Neural cell (in vitro differentiated cells): ENCODE results near the gene ADGRB2. TPM values are rescaled to one million over a fixed set of nuclear protein-coding genes. Genes with fewer than 3 reads are reported as not detected.

Experiments
- H2AFZ ChIP-seq: fragments of 200-600, 300-800 bp; sonication (generic), shearing (Covaris generic); 2 replicates; pipeline ENCODE4 v1.6.0; 2014; ENCODE audit warnings: low read depth, mild to moderate bottlenecking, antibody characterized with exemption, low read length, moderate library complexity
- H3F3A ChIP-seq: fragments of 200-600 bp; shearing (Covaris generic); 2 replicates; pipeline ENCODE4 v1.6.1; 2016; ENCODE audit warnings: mild to moderate bottlenecking, moderate library complexity, mixed read lengths, antibody characterized with exemption, low read length; ENCODE audit not compliant: insufficient read depth, poor library complexity, severe bottlenecking
- H3K27ac ChIP-seq: fragments of 200-600, 300-800 bp; sonication (generic), shearing (Covaris generic); 2 replicates; pipeline ENCODE4 v1.5.1; 2014; ENCODE audit warnings: mild to moderate bottlenecking, low read length, moderate library complexity
- H3K27me3 ChIP-seq: fragments of 300-800, 200-600 bp; sonication (generic), shearing (Covaris generic); 2 replicates; pipeline ENCODE4 v1.6.0; 2014; ENCODE audit warnings: mild to moderate bottlenecking, low read depth, low read length, moderate library complexity; ENCODE audit not compliant: insufficient read depth
- H3K36me3 ChIP-seq: fragments of 300-800, 200-600 bp; sonication (generic), shearing (Covaris generic); 2 replicates; pipeline ENCODE4 v1.5.1; 2014; ENCODE audit warnings: mild to moderate bottlenecking, antibody characterized with exemption, low read length, moderate library complexity; ENCODE audit not compliant: insufficient read depth
- H3K4me2 ChIP-seq: fragments of 300-800, 200-600 bp; sonication (generic), shearing (Covaris generic); 2 replicates; pipeline ENCODE4 v1.6.0; 2014; ENCODE audit warnings: mild to moderate bottlenecking, low read length
- H3K4me3 ChIP-seq: fragments of 300-800, 200-600 bp; sonication (generic), shearing (Covaris generic); 2 replicates; pipeline ENCODE4 v1.5.1; 2014; ENCODE audit warnings: mild to moderate bottlenecking, low read length, moderate library complexity
- H3K79me2 ChIP-seq: fragments of 200-600 bp; shearing (Covaris generic); replicated peaks from 2 replicates; pipeline ENCODE4 v1.6.0; 2014; ENCODE audit warnings: mild to moderate bottlenecking, low read length, moderate library complexity; ENCODE audit not compliant: insufficient read depth
- H3K9ac ChIP-seq: fragments of 300-800, 200-600 bp; sonication (generic), shearing (Covaris generic); 2 replicates; pipeline ENCODE4 v1.6.1; 2016; ENCODE audit warnings: mild to moderate bottlenecking, low read length, mixed read lengths
- H3K9me2 ChIP-seq: fragments of 200-600 bp; shearing (Covaris generic); 2 replicates; pipeline ENCODE4 v1.6.1; 2016; ENCODE audit warnings: mild to moderate bottlenecking, low read length, mixed read lengths; ENCODE audit not compliant: insufficient read depth
- H3K9me3 ChIP-seq: fragments of 200-600, 300-800 bp; sonication (generic), shearing (Covaris generic); 2 replicates; pipeline ENCODE4 v1.6.1; 2016; ENCODE audit warnings: mild to moderate bottlenecking, mixed run types, low read length, moderate library complexity, mixed read lengths
- H4K20me1 ChIP-seq: fragments of 200-600 bp; shearing (Covaris generic); 2 replicates; pipeline ENCODE4 v1.6.1; 2016; ENCODE audit warnings: mild to moderate bottlenecking, mixed run types; ENCODE audit not compliant: insufficient read depth
- EP300 ChIP-seq: fragments of 450-650 bp; conservative IDR thresholded peaks from 2 replicates; pipeline ENCODE4 v1.6.1; 2014; ENCODE audit warnings: antibody characterized with exemption, mild to moderate bottlenecking, moderate library complexity; ENCODE audit not compliant: poor library complexity, severe bottlenecking
- EZH2 ChIP-seq: fragments of 200-600, 300-800 bp; shearing (Covaris generic), sonication (generic); IDR thresholded peaks from 2 replicates; pipeline ENCODE4 v1.6.1; 2014; ENCODE audit warnings: antibody characterized with exemption, low read length, borderline replicate concordance, mild to moderate bottlenecking; ENCODE audit not compliant: insufficient read depth, poor library complexity, severe bottlenecking
- MXI1 ChIP-seq: fragments of 450-650 bp; conservative IDR thresholded peaks from 2 replicates; pipeline ENCODE4 v1.6.1; 2014; ENCODE audit warnings: antibody characterized with exemption, mild to moderate bottlenecking; ENCODE audit not compliant: poor library complexity, severe bottlenecking
- POLR2AphosphoS5 ChIP-seq: IDR thresholded peaks from 2 replicates; pipeline ENCODE4 v1.6.1; 2012
- RAD21 ChIP-seq: fragments of 450-650 bp; conservative IDR thresholded peaks from 2 replicates; pipeline ENCODE4 v1.6.1; 2014; ENCODE audit warnings: antibody characterized with exemption, mild to moderate bottlenecking, moderate library complexity
- SMC3 ChIP-seq: fragments of 450-650 bp; conservative IDR thresholded peaks from 2 replicates; pipeline ENCODE4 v1.6.1; 2014; ENCODE audit warnings: antibody characterized with exemption, mild to moderate bottlenecking, moderate library complexity; ENCODE audit not compliant: poor library complexity
- TAF1 ChIP-seq: IDR thresholded peaks from 2 replicates; pipeline ENCODE4 v1.6.1; 2012; ENCODE audit warnings: low read depth
- polyA plus RNA-seq: library from polyadenylated mRNA; depleted of rRNA; stranded (reverse); fragments of >200 nt; gene quantifications from 2 replicates; pipeline ENCODE4 v1.2.3, GENCODE V29; 2014
- TF ChIP-seq, protein P1 (sequence below): fragments of 450-650 bp; IDR thresholded peaks from 2 replicates; pipeline ENCODE4 v1.5.1; 2014; ENCODE audit warnings: antibody characterized with exemption, mild to moderate bottlenecking, moderate library complexity; ENCODE audit not compliant: poor library complexity, severe bottlenecking
- TF ChIP-seq, protein P2 (sequence below): IDR thresholded peaks from 2 replicates; pipeline ENCODE4 v1.6.1; 2012; ENCODE audit warnings: borderline replicate concordance

The ADGRB2 gene
- polyA plus RNA-seq, 1 donor from 2014 or later, result 45.0 TPM

DNA sequence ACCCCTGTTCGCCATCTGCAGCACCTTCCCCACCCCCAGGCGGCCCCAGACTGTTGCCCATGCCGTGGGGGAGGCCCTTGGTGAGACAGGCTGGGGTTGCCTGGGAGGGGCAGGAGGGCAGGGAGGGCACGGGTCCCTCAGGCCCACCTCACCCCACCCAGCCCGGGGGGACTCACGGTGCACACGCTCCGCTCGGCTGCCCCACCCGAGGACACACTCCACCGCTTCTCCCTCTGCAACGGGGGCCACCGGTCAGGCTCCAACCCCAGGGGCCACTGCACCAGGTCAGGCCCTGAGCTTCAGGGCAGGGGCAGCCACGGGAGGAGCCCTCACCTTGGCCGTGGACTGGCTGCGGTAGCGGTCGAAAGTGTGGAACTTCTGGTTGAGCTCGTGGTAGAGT lies 36.3 kb downstream of the ADGRB2 start:
- no peak overlapping the region for H2AFZ ChIP-seq
- H4K20me1 ChIP-seq, result no peaks in the 10 kb centered on the region
- no peaks in the 10 kb centered on the region for H3K9me2 ChIP-seq
- H3K36me3 ChIP-seq, result no peaks in the 10 kb centered on the region
- TF ChIP-seq EZH2 (no peak), EP300 (no peak), SMC3 (no peak), MXI1 (no peak), POLR2AphosphoS5 (no peak), TAF1 (no peak), RAD21 (no peak)
- TF ChIP-seq, protein P1, sequence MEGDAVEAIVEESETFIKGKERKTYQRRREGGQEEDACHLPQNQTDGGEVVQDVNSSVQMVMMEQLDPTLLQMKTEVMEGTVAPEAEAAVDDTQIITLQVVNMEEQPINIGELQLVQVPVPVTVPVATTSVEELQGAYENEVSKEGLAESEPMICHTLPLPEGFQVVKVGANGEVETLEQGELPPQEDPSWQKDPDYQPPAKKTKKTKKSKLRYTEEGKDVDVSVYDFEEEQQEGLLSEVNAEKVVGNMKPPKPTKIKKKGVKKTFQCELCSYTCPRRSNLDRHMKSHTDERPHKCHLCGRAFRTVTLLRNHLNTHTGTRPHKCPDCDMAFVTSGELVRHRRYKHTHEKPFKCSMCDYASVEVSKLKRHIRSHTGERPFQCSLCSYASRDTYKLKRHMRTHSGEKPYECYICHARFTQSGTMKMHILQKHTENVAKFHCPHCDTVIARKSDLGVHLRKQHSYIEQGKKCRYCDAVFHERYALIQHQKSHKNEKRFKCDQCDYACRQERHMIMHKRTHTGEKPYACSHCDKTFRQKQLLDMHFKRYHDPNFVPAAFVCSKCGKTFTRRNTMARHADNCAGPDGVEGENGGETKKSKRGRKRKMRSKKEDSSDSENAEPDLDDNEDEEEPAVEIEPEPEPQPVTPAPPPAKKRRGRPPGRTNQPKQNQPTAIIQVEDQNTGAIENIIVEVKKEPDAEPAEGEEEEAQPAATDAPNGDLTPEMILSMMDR, result no peak
- TF ChIP-seq, protein P2, sequence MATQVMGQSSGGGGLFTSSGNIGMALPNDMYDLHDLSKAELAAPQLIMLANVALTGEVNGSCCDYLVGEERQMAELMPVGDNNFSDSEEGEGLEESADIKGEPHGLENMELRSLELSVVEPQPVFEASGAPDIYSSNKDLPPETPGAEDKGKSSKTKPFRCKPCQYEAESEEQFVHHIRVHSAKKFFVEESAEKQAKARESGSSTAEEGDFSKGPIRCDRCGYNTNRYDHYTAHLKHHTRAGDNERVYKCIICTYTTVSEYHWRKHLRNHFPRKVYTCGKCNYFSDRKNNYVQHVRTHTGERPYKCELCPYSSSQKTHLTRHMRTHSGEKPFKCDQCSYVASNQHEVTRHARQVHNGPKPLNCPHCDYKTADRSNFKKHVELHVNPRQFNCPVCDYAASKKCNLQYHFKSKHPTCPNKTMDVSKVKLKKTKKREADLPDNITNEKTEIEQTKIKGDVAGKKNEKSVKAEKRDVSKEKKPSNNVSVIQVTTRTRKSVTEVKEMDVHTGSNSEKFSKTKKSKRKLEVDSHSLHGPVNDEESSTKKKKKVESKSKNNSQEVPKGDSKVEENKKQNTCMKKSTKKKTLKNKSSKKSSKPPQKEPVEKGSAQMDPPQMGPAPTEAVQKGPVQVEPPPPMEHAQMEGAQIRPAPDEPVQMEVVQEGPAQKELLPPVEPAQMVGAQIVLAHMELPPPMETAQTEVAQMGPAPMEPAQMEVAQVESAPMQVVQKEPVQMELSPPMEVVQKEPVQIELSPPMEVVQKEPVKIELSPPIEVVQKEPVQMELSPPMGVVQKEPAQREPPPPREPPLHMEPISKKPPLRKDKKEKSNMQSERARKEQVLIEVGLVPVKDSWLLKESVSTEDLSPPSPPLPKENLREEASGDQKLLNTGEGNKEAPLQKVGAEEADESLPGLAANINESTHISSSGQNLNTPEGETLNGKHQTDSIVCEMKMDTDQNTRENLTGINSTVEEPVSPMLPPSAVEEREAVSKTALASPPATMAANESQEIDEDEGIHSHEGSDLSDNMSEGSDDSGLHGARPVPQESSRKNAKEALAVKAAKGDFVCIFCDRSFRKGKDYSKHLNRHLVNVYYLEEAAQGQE, result no peak
- no peak overlapping the region for H3K27ac ChIP-seq
- H3K27me3 ChIP-seq, result no peaks in the 10 kb centered on the region
- no peak overlapping the region for H3K4me2 ChIP-seq
- H3K9ac ChIP-seq, result no peak overlapping the region
- no peaks in the 10 kb centered on the region for H3K79me2 ChIP-seq
- no peaks in the 10 kb centered on the region for H3K9me3 ChIP-seq
- no peak overlapping the region for H3K4me3 ChIP-seq
- no peaks in the 10 kb centered on the region for H3F3A ChIP-seq

DNA sequence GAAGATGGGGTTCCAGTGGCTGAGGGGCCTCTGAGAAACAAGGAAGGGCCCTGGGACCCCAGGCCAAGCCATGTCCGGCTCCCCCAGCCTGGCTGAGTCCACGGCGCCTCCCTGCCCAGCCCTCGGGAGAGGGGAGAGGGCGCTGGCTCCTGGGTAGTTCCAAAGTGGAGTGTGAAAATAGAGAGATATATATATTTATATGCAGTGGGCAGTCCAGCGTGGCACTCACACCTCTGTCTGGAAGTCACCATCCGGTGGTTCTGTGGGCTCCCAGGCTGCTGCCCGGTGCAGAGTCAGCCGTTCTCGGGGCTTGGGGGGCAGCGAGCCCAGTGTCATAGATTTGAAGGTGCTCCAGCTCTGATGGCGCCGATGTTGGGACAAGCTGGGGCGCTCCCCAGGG lies 36.9 kb downstream of the ADGRB2 start:
- H4K20me1 ChIP-seq, result no peaks in the 10 kb centered on the region
- TF ChIP-seq SMC3 (no peak), RAD21 (no peak), EP300 (no peak), POLR2AphosphoS5 (no peak), EZH2 (no peak), TAF1 (no peak), MXI1 (no peak)
- TF ChIP-seq, protein P2, result no peak
- TF ChIP-seq, protein P1, result no peak
- no peak overlapping the region for H3K4me3 ChIP-seq
- H3K9ac ChIP-seq, result no peak overlapping the region
- no peaks in the 10 kb centered on the region for H3K9me3 ChIP-seq
- H3K79me2 ChIP-seq, result no peaks in the 10 kb centered on the region
- H3K27me3 ChIP-seq, result no peaks in the 10 kb centered on the region
- H2AFZ ChIP-seq, result no peak overlapping the region
- no peaks in the 10 kb centered on the region for H3K9me2 ChIP-seq
- H3F3A ChIP-seq, result no peaks in the 10 kb centered on the region
- H3K27ac ChIP-seq, result no peak overlapping the region
- no peak overlapping the region for H3K4me2 ChIP-seq
- no peaks in the 10 kb centered on the region for H3K36me3 ChIP-seq
